Caco-2 (cell line): ENCODE data around the gene LRRC75A. TPM values are rescaled to one million over a fixed set of nuclear protein-coding genes. Genes with fewer than 3 reads are reported as not detected.

Source experiments
- BruUV-seq: library from RNA; stranded (reverse); fragments of 400-500 nt; replicated peaks from 2 replicates; lab custom pipeline; 2021; lab: Mats Ljungman, UMichigan
- CTCF ChIA-PET: fragments of 300-600 bp; sonication (Branson Sonifier 250); formaldehyde crosslinking; loops from one replicate; lab custom pipeline; 2022; ENCODE audit warnings: antibody characterized with exemption; lab: Charles Lee
- POLR2A ChIA-PET: fragments of 300-600 bp; sonication (Branson Sonifier 250); formaldehyde crosslinking; loops from one replicate; lab custom pipeline; 2022; ENCODE audit warnings: antibody characterized with exemption; lab: Charles Lee
- DNase-seq, 2 experiments: peaks; one replicate each; pipeline versions ENCODE4 v3.0.0 to v3.0.0-alpha.2; 2020 to 2022
- H3K27me3 ChIP-seq: replicated peaks from 2 replicates; pipeline ENCODE4 v1.6.0; 2011; ENCODE audit warnings: low read length; ENCODE audit not compliant: control insufficient read depth, insufficient read depth
- H3K36me3 ChIP-seq: 2 replicates; pipeline ENCODE4 v1.5.1; 2011; ENCODE audit warnings: low read length; ENCODE audit not compliant: control insufficient read depth, insufficient read depth
- H3K4me1 ChIP-seq: fragments of 250-450 bp; sonication (Bioruptor Pico); 2 replicates; pipeline ENCODE4 v1.5.1; 2020; ENCODE audit warnings: mild to moderate bottlenecking
- H3K4me3 ChIP-seq: 2 replicates; pipeline ENCODE4 v1.5.1; 2011; ENCODE audit warnings: low read depth, mild to moderate bottlenecking, control low read depth, low read length
- H3K9me3 ChIP-seq: fragments of 250-450 bp; sonication (Bioruptor Pico); 2 replicates; pipeline ENCODE4 v1.5.1; 2020; ENCODE audit warnings: mild to moderate bottlenecking, moderate library complexity
- H3K27ac Mint-ChIP-seq: one replicate; pipeline ENCODE4 v1.8.0; 2022; ENCODE audit warnings: mixed read lengths; ENCODE audit not compliant: unreplicated experiment
- H3K27me3 Mint-ChIP-seq: one replicate; pipeline ENCODE4 v1.8.0; 2022; ENCODE audit warnings: mixed read lengths; ENCODE audit not compliant: insufficient read depth, unreplicated experiment
- H3K36me3 Mint-ChIP-seq: one replicate; pipeline ENCODE4 v1.8.0; 2022; ENCODE audit warnings: mild to moderate bottlenecking, mixed read lengths; ENCODE audit not compliant: insufficient read depth, unreplicated experiment
- H3K4me1 Mint-ChIP-seq: one replicate; pipeline ENCODE4 v1.8.0; 2022; ENCODE audit warnings: low read depth, mixed read lengths; ENCODE audit not compliant: unreplicated experiment
- H3K4me3 Mint-ChIP-seq: one replicate; pipeline ENCODE4 v1.8.0; 2022; ENCODE audit warnings: mild to moderate bottlenecking, moderate library complexity, mixed read lengths; ENCODE audit not compliant: unreplicated experiment
- H3K9me3 Mint-ChIP-seq: one replicate; pipeline ENCODE4 v1.8.0; 2022; ENCODE audit warnings: mixed read lengths; ENCODE audit not compliant: unreplicated experiment
- CTCF ChIP-seq, 2 experiments: fragments of 200-600 bp in 1 of 2; IDR thresholded peaks; 1 replicate in 1 of 2; 2 replicates in 1 of 2; pipeline versions ENCODE4 v1.5.1 to v1.8.0; 2011 to 2022; ENCODE audit warnings: antibody characterized with exemption in 1 of 2, control low read depth in 1 of 2, inconsistent platforms in 1 of 2, low read depth in 1 of 2, low read length in 1 of 2, mild to moderate bottlenecking in 1 of 2, moderate library complexity in 1 of 2; ENCODE audit not compliant: insufficient read depth in 1 of 2, severe bottlenecking in 1 of 2, unreplicated experiment in 1 of 2
- intact Hi-C: fragments of 100-400 bp; cut with micrococcal nuclease; formaldehyde crosslinking; loops from one replicate; pipeline ENCODE4 v1.10.0; 2022; ENCODE audit not compliant: unreplicated experiment
- total RNA-seq: library from RNA; stranded (reverse); gene quantifications from 2 replicates; pipeline ENCODE4 v1.2.3, GENCODE V29; 2022

Gene LRRC75A
- total RNA-seq, 1 experiment from 2014 or later = 4.5 TPM

GRCh38 chr17:16486373-16487250 is 5.4 kb downstream of the LRRC75A start:
- H3K4me1 ChIP-seq = peaks cover 27% of the 10 kb centered on the region
- no peak overlapping the region for H3K4me3 Mint-ChIP-seq
- ChIA-PET POLR2A (no interaction called here), CTCF (no interaction called here)
- H3K27me3 Mint-ChIP-seq = no peaks in the 10 kb centered on the region
- intact Hi-C loops = no loop called here
- no peak overlapping the region for H3K27ac Mint-ChIP-seq
- BruUV-seq = no TSS peak
- no peak for TF ChIP-seq CTCF (IDR thresholded peaks at IDR 0.05; ENCODE audit: insufficient read depth in 1 of 2, low read depth in 1 of 2, low read length in 1 of 2, severe bottlenecking in 1 of 2, unreplicated experiment in 1 of 2)
- no peak for DNase-seq
- no peaks in the 10 kb centered on the region for H3K36me3 Mint-ChIP-seq
- H3K9me3 ChIP-seq = no peaks in the 10 kb centered on the region
- no peaks in the 10 kb centered on the region for H3K27me3 ChIP-seq
- no peaks in the 10 kb centered on the region for H3K4me1 Mint-ChIP-seq
- H3K36me3 ChIP-seq = no peaks in the 10 kb centered on the region
- H3K4me3 ChIP-seq = no peak overlapping the region
- no peaks in the 10 kb centered on the region for H3K9me3 Mint-ChIP-seq

GRCh38 chr17:16484445-16485175 is 7.4 kb downstream of the LRRC75A start:
- H3K27me3 Mint-ChIP-seq = no peaks in the 10 kb centered on the region
- BruUV-seq = no TSS peak
- intact Hi-C loops = no loop called here
- ChIA-PET POLR2A (no interaction called here), CTCF (no interaction called here)
- H3K27me3 ChIP-seq = no peaks in the 10 kb centered on the region
- no peaks in the 10 kb centered on the region for H3K36me3 ChIP-seq
- H3K36me3 Mint-ChIP-seq = no peaks in the 10 kb centered on the region
- H3K4me1 ChIP-seq = peaks cover 18% of the 10 kb centered on the region
- H3K9me3 ChIP-seq = no peaks in the 10 kb centered on the region
- no peak for DNase-seq
- no peaks in the 10 kb centered on the region for H3K9me3 Mint-ChIP-seq
- no peak overlapping the region for H3K4me3 ChIP-seq
- no peak overlapping the region for H3K4me3 Mint-ChIP-seq
- no peaks in the 10 kb centered on the region for H3K4me1 Mint-ChIP-seq
- TF ChIP-seq CTCF (IDR thresholded peaks at IDR 0.05; ENCODE audit: insufficient read depth in 1 of 2, low read depth in 1 of 2, low read length in 1 of 2, severe bottlenecking in 1 of 2, unreplicated experiment in 1 of 2) = no peak
- no peak overlapping the region for H3K27ac Mint-ChIP-seq

GRCh38 chr17:16483021-16483645 is 8.9 kb downstream of the LRRC75A start:
- no peaks in the 10 kb centered on the region for H3K27me3 ChIP-seq
- H3K9me3 Mint-ChIP-seq = no peaks in the 10 kb centered on the region
- no peak overlapping the region for H3K4me3 Mint-ChIP-seq
- CTCF ChIA-PET = no interaction called here
- no peaks in the 10 kb centered on the region for H3K27me3 Mint-ChIP-seq
- H3K4me1 ChIP-seq = peaks cover 7% of the 10 kb centered on the region
- POLR2A ChIA-PET = no interaction called here
- no peaks in the 10 kb centered on the region for H3K36me3 ChIP-seq
- BruUV-seq = no TSS peak
- H3K4me1 Mint-ChIP-seq = no peaks in the 10 kb centered on the region
- no peak for TF ChIP-seq CTCF (IDR thresholded peaks at IDR 0.05; ENCODE audit: insufficient read depth in 1 of 2, low read depth in 1 of 2, low read length in 1 of 2, severe bottlenecking in 1 of 2, unreplicated experiment in 1 of 2)
- no peaks in the 10 kb centered on the region for H3K36me3 Mint-ChIP-seq
- intact Hi-C loops = no loop called here
- H3K4me3 ChIP-seq = no peak overlapping the region
- H3K27ac Mint-ChIP-seq = no peak overlapping the region
- no peaks in the 10 kb centered on the region for H3K9me3 ChIP-seq
- DNase-seq = no peak
